Measurements from ENCODE around the gene MYOZ2. TPM values are rescaled to one million over a fixed set of nuclear protein-coding genes. Genes with fewer than 3 reads are reported as not detected.

Gene MYOZ2
- total and polyA plus RNA-seq, 2 of the 4 experiments (the other 2 are of a cell fraction): 0.17 to 0.18 TPM

DNA sequence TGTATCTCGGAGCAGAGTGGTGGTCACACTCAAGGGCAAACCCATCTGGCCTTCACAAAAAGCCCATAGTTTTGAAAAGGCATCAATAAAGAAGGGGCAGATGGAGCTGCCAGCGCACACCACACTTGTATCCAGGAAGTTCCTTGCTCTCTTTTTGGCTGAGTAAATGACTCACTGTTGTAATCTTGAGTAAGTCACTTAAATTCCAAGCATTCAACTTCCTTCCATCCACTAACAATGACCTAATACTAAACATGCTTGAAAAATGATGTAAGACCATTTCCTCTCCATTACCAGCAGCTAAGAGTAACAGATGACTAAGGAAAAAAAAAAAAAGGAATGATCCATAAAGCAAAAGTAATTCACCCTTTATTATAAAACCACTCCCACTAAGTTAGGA is 32.4 kb upstream of the MYOZ2 start:
- Histone ChIP-seq H2BK5ac (ENCODE audit: low read depth, low read length, poor library complexity, severe bottlenecking) (peak overlapping the region; percentile 100), H3K56ac (ENCODE audit: extremely low read depth, insufficient read depth, low read length) (peak overlapping the region; percentile 91), H4K8ac (ENCODE audit: low read depth in 2 of 2, low read length in 2 of 2) (peak overlapping the region; percentile 87 to 98), H2BK20ac (ENCODE audit: low read depth, low read length) (peak overlapping the region; percentile 98), H3K4me2 (ENCODE audit: low read depth, low read length) (peak overlapping the region; percentile 66), H3K9ac (ENCODE audit: low read depth, low read length) (peak overlapping the region; percentile 44; the same call in 1 of the 2 replicates), H2AFZ (replicated peaks; ENCODE audit: low read length, poor library complexity) (peak overlapping the region; percentile 47), H3K9me1 (ENCODE audit: insufficient read depth, low read length) (peaks cover 10% of the 10 kb centered on the region; the same call in 1 of the 2 replicates), H4K5ac (ENCODE audit: low read depth, low read length) (peak overlapping the region; percentile 96), H2BK15ac (ENCODE audit: low read depth, low read length) (peak overlapping the region; percentile 66; the same call in 1 of the 3 replicates), H3K27ac (ENCODE audit: insufficient read depth, low read length) (peak overlapping the region; percentile 95), H4K20me1 (ENCODE audit: insufficient read depth, low read length) (no peaks in the 10 kb centered on the region), H3K27me3 (ENCODE audit: control insufficient read depth, insufficient read depth, low read length) (no peaks in the 10 kb centered on the region), H3K4me1 (ENCODE audit: control insufficient read depth, insufficient read depth, low read length) (peaks cover 13% of the 10 kb centered on the region; the same call in 1 of the 2 replicates), H3K9me3 (ENCODE audit: control insufficient read depth, insufficient read depth, low read length) (no peaks in the 10 kb centered on the region), H3K79me1 (ENCODE audit: low read depth in 1 of 2, low read length in 2 of 2) (0 out of 4 replicates have a peak, but pooled peaks cover 0 to 2% of the 10 kb centered on the region in 2 experiments), H4K91ac (ENCODE audit: insufficient read depth, low read depth, low read length) (peak overlapping the region; percentile 96), H3K23ac (ENCODE audit: low read depth, low read length) (peak overlapping the region; percentile 98), H3K14ac (replicated peaks; ENCODE audit: low read depth, low read length) (peak overlapping the region; percentile 97), H2BK120ac (ENCODE audit: low read depth, low read length) (peak overlapping the region; percentile 100), H2AK9ac (replicated peaks; ENCODE audit: low read depth, low read length, poor library complexity) (no peak overlapping the region), H3K36me3 (ENCODE audit: control insufficient read depth, insufficient read depth, low read length) (no peaks in the 10 kb centered on the region), H2AK5ac (ENCODE audit: low read depth, low read length) (peak overlapping the region; percentile 77), H3K18ac (ENCODE audit: low read depth, low read length) (peak overlapping the region; percentile 98), H3K4ac (ENCODE audit: low read depth, low read length) (peak overlapping the region; percentile 92), H3K4me3 (ENCODE audit: insufficient read depth, low read depth, low read length) (no peak overlapping the region)
- dilution Hi-C loops (cut with HindIII; ENCODE audit: low sequenced_read_pairs, unreplicated experiment): no loop called here
- in situ Hi-C loops (cut with MboI; ENCODE audit: low sequenced_read_pairs): loop anchor here (10.0 kb wide), 1 partner anchor 112 kb away; the partner anchor contains the start of gene USP53
- DNase-seq: peak; percentile 99
- no TSS peak for BruUV-seq (replicated peaks)
- ChIA-PET CTCF (interaction anchor here (0.7 kb wide), 1 partner anchor 47 kb away, joined by 3 read pairs; no protein-coding TSS in a partner anchor), POLR2A (ENCODE audit: unreplicated experiment) (interaction anchor here (0.6 to 1.2 kb wide), 9 partner anchors 26 to 114 kb away, joined by 3 to 12 read pairs (median 3); partner anchors contain the start of gene USP53)
- intact Hi-C loops (cut with micrococcal nuclease): loop anchor here (2.0 to 5.0 kb wide), 3 partner anchors 61 to 121 kb away; partner anchors contain the start of gene USP53
- WGBS, 2 experiments (ENCODE audit: extremely low coverage in 2 of 2, insufficient read length in 1 of 2): 0% methylated on average over 1 of the region's 2 CpGs; no CpG with 5 or more reads in 1 of the 2 experiments
- peak; percentile 73 for ATAC-seq (ENCODE audit: low read depth)
- peak; percentile 74 for TF ChIP-seq NFE2L2 (IDR thresholded peaks at IDR 0.05; ENCODE audit: low read depth, low read length)
- TF ChIP-seq, protein P1, sequence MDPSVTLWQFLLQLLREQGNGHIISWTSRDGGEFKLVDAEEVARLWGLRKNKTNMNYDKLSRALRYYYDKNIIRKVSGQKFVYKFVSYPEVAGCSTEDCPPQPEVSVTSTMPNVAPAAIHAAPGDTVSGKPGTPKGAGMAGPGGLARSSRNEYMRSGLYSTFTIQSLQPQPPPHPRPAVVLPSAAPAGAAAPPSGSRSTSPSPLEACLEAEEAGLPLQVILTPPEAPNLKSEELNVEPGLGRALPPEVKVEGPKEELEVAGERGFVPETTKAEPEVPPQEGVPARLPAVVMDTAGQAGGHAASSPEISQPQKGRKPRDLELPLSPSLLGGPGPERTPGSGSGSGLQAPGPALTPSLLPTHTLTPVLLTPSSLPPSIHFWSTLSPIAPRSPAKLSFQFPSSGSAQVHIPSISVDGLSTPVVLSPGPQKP (IDR thresholded peaks at IDR 0.05; ENCODE audit: borderline replicate concordance, low read depth, low read length): no peak
- no peak for TF ChIP-seq POLR2A (IDR thresholded peaks at IDR 0.05; ENCODE audit: low read depth, low read length)
- TF ChIP-seq MAZ (IDR thresholded peaks at IDR 0.05; ENCODE audit: borderline replicate concordance, low read depth, low read length): no peak
- peak; percentile 26; the same call in 1 of the 2 replicates for TF ChIP-seq RFX5 (IDR thresholded peaks at IDR 0.05; ENCODE audit: low read depth, low read length)
- peak; percentile 93 for TF ChIP-seq FOS (IDR thresholded peaks at IDR 0.05; ENCODE audit: low read depth, low read length)
- TF ChIP-seq CEBPB (IDR thresholded peaks at IDR 0.05; ENCODE audit: low read depth, low read length): peak; percentile 94
- peak; percentile 67 for TF ChIP-seq MAFK (IDR thresholded peaks at IDR 0.05; ENCODE audit: low read depth, low read length)
- TF ChIP-seq CHD1 (IDR thresholded peaks at IDR 0.05; ENCODE audit: low read depth, low read length): no peak
- TF ChIP-seq, protein P2, sequence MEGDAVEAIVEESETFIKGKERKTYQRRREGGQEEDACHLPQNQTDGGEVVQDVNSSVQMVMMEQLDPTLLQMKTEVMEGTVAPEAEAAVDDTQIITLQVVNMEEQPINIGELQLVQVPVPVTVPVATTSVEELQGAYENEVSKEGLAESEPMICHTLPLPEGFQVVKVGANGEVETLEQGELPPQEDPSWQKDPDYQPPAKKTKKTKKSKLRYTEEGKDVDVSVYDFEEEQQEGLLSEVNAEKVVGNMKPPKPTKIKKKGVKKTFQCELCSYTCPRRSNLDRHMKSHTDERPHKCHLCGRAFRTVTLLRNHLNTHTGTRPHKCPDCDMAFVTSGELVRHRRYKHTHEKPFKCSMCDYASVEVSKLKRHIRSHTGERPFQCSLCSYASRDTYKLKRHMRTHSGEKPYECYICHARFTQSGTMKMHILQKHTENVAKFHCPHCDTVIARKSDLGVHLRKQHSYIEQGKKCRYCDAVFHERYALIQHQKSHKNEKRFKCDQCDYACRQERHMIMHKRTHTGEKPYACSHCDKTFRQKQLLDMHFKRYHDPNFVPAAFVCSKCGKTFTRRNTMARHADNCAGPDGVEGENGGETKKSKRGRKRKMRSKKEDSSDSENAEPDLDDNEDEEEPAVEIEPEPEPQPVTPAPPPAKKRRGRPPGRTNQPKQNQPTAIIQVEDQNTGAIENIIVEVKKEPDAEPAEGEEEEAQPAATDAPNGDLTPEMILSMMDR (conservative IDR thresholded peaks at IDR 0.05; ENCODE audit: low read depth, low read length): no peak
- no peak for TF ChIP-seq MXI1 (IDR thresholded peaks at IDR 0.05; ENCODE audit: borderline replicate concordance, low read depth, low read length)
- TF ChIP-seq SMC3 (IDR thresholded peaks at IDR 0.05; ENCODE audit: low read depth, low read length): no peak
- TF ChIP-seq RCOR1 (IDR thresholded peaks at IDR 0.05; ENCODE audit: insufficient replicate concordance, low read length): peak; percentile 51
- peak; percentile 62 for TF ChIP-seq BHLHE40 (IDR thresholded peaks at IDR 0.05; ENCODE audit: low read depth, low read length)
- no peak for TF ChIP-seq RAD21 (IDR thresholded peaks at IDR 0.05; ENCODE audit: low read length)
